HG03460 (cell line): ENCODE data around the gene LYRM2.

Experiments used
- ATAC-seq: cut with Tn5 transposase; IDR thresholded peaks from one replicate; pipeline ENCODE4 v1.9.1; 2021; ENCODE audit not compliant: unreplicated experiment

LYRM2 gene

GRCh38 chr6:89562093-89562973 lies 76.2 kb downstream of the LYRM2 start:
- no peak for ATAC-seq

GRCh38 chr6:89559487-89559886 lies 79.1 kb downstream of the LYRM2 start:
- ATAC-seq = no peak

- ATAC-seq = no peak
These were observed 82.7 kb downstream of the LYRM2 start for GRCh38 chr6:89555806-89556205.

GRCh38 chr6:89555031-89555430 lies 83.5 kb downstream of the LYRM2 start:
- no peak for ATAC-seq

GRCh38 chr6:89554106-89554505 lies 84.4 kb downstream of the LYRM2 start:
- ATAC-seq = no peak

GRCh38 chr6:89553431-89553830 lies 85.1 kb downstream of the LYRM2 start:
- no peak for ATAC-seq

GRCh38 chr6:89547281-89547680 lies 91.3 kb downstream of the LYRM2 start:
- no peak for ATAC-seq

- peak; percentile 26 for ATAC-seq
These were observed 95.7 kb downstream of the LYRM2 start for GRCh38 chr6:89542866-89543265.

GRCh38 chr6:89542081-89542857 lies 96.3 kb downstream of the LYRM2 start:
- peak; percentile 90 for ATAC-seq

- ATAC-seq = no peak
These were observed 98.8 kb downstream of the LYRM2 start for GRCh38 chr6:89539779-89540178.

- no peak for ATAC-seq
These were observed 102.3 kb downstream of the LYRM2 start for GRCh38 chr6:89536231-89536630.

GRCh38 chr6:89530982-89531381 lies 107.6 kb downstream of the LYRM2 start:
- ATAC-seq = no peak

GRCh38 chr6:89528866-89529265 lies 109.7 kb downstream of the LYRM2 start:
- no peak for ATAC-seq

- no peak for ATAC-seq
These were observed 110.9 kb downstream of the LYRM2 start for GRCh38 chr6:89527634-89528033.

GRCh38 chr6:89526563-89526869 lies 112.0 kb downstream of the LYRM2 start:
- no peak for ATAC-seq

- ATAC-seq = no peak
These were observed 112.6 kb downstream of the LYRM2 start for GRCh38 chr6:89525786-89526562.

- no peak for ATAC-seq
These were observed 115.8 kb downstream of the LYRM2 start for GRCh38 chr6:89522778-89523177.

GRCh38 chr6:89520736-89521135 lies 117.8 kb downstream of the LYRM2 start:
- ATAC-seq = no peak

- ATAC-seq = no peak
These were observed 120.0 kb downstream of the LYRM2 start for GRCh38 chr6:89518352-89519055.
